Dendritic cell treated with granulocyte-macrophage colony-stimulating factor and Interleukin-4, amounts not matched to agents 40 ng/mL and 50 ng/mL, for 4 days (primary cell): ENCODE measurements around the gene CAB39L.

ENCODE experiments used
- H3K27ac Mint-ChIP-seq: one replicate; pipeline ENCODE4 v1.8.0; 2022; ENCODE audit warnings: mild to moderate bottlenecking, mixed read lengths
- H3K27me3 Mint-ChIP-seq: one replicate; pipeline ENCODE4 v1.8.0; 2022; ENCODE audit warnings: mild to moderate bottlenecking, mixed read lengths
- H3K36me3 Mint-ChIP-seq: one replicate; pipeline ENCODE4 v1.8.0; 2022; ENCODE audit warnings: low read depth, mixed read lengths
- H3K4me1 Mint-ChIP-seq: one replicate; pipeline ENCODE4 v1.8.0; 2022; ENCODE audit warnings: low read depth, mixed read lengths
- H3K4me3 Mint-ChIP-seq: one replicate; pipeline ENCODE4 v1.8.0; 2022; ENCODE audit warnings: mild to moderate bottlenecking, moderate library complexity, mixed read lengths
- H3K9me3 Mint-ChIP-seq: one replicate; pipeline ENCODE4 v1.8.0; 2022; ENCODE audit warnings: mixed read lengths
- intact Hi-C: fragments of 100-400 bp; cut with micrococcal nuclease; formaldehyde crosslinking; loops from one replicate; pipeline ENCODE4 v1.15.0; 2022

The CAB39L gene

GRCh38 chr13:49452725-49453457, 9.0 kb upstream of the CAB39L start:
- Mint-ChIP-seq H3K27ac (no peak overlapping the region), H3K9me3 (no peaks in the 10 kb centered on the region), H3K27me3 (no peaks in the 10 kb centered on the region), H3K4me1 (peaks cover 19% of the 10 kb centered on the region), H3K4me3 (no peak overlapping the region), H3K36me3 (peaks cover 48% of the 10 kb centered on the region)
- intact Hi-C loops: no loop called here

- no peak overlapping the region for H3K4me3 Mint-ChIP-seq
- H3K36me3 Mint-ChIP-seq: peaks cover 60% of the 10 kb centered on the region
- H3K9me3 Mint-ChIP-seq: no peaks in the 10 kb centered on the region
- H3K27me3 Mint-ChIP-seq: no peaks in the 10 kb centered on the region
- H3K27ac Mint-ChIP-seq: no peak overlapping the region
- peaks cover 33% of the 10 kb centered on the region for H3K4me1 Mint-ChIP-seq
- intact Hi-C loops: no loop called here
Measured at GRCh38 chr13:49450105-49450819, 6.4 kb upstream of the CAB39L start.

- H3K9me3 Mint-ChIP-seq: no peaks in the 10 kb centered on the region
- no peak overlapping the region for H3K4me3 Mint-ChIP-seq
- no peaks in the 10 kb centered on the region for H3K27me3 Mint-ChIP-seq
- H3K27ac Mint-ChIP-seq: no peak overlapping the region
- H3K4me1 Mint-ChIP-seq: peaks cover 38% of the 10 kb centered on the region
- intact Hi-C loops: no loop called here
- peaks cover 59% of the 10 kb centered on the region for H3K36me3 Mint-ChIP-seq
Measured at GRCh38 chr13:49448753-49449152, 4.9 kb upstream of the CAB39L start.

- Mint-ChIP-seq H3K36me3 (peaks cover 43% of the 10 kb centered on the region), H3K27ac (no peak overlapping the region), H3K9me3 (no peaks in the 10 kb centered on the region), H3K4me1 (peaks cover 38% of the 10 kb centered on the region), H3K27me3 (no peaks in the 10 kb centered on the region), H3K4me3 (peak overlapping the region; percentile 42)
- intact Hi-C loops: no loop called here
Measured at GRCh38 chr13:49446473-49446872, 2.6 kb upstream of the CAB39L start.

- Mint-ChIP-seq H3K4me1 (peaks cover 32% of the 10 kb centered on the region), H3K27me3 (no peaks in the 10 kb centered on the region), H3K9me3 (no peaks in the 10 kb centered on the region), H3K4me3 (peak overlapping the region; percentile 91), H3K36me3 (peaks cover 38% of the 10 kb centered on the region), H3K27ac (peak overlapping the region; percentile 94)
- intact Hi-C loops: loop anchor here (2.0 kb wide), 1 partner anchor 50 kb away; the partner anchor contains the start of gene PHF11
Measured at GRCh38 chr13:49444524-49445395, 896 bp upstream of the CAB39L start.

- Mint-ChIP-seq H3K4me3 (peak overlapping the region; percentile 91), H3K9me3 (no peaks in the 10 kb centered on the region), H3K27ac (peak overlapping the region; percentile 94), H3K27me3 (no peaks in the 10 kb centered on the region), H3K36me3 (peaks cover 24% of the 10 kb centered on the region), H3K4me1 (peaks cover 21% of the 10 kb centered on the region)
- intact Hi-C loops: no loop called here
Measured at GRCh38 chr13:49443357-49443703, 534 bp downstream of the CAB39L start.

GRCh38 chr13:49441846-49442245, 2.0 kb downstream of the CAB39L start:
- peaks cover 22% of the 10 kb centered on the region for H3K4me1 Mint-ChIP-seq
- H3K27me3 Mint-ChIP-seq: no peaks in the 10 kb centered on the region
- no peak overlapping the region for H3K4me3 Mint-ChIP-seq
- intact Hi-C loops: no loop called here
- H3K9me3 Mint-ChIP-seq: no peaks in the 10 kb centered on the region
- H3K36me3 Mint-ChIP-seq: peaks cover 24% of the 10 kb centered on the region
- no peak overlapping the region for H3K27ac Mint-ChIP-seq

- Mint-ChIP-seq H3K4me3 (no peak overlapping the region), H3K36me3 (peaks cover 20% of the 10 kb centered on the region), H3K4me1 (peaks cover 22% of the 10 kb centered on the region), H3K27me3 (no peaks in the 10 kb centered on the region), H3K27ac (no peak overlapping the region), H3K9me3 (no peaks in the 10 kb centered on the region)
- intact Hi-C loops: no loop called here
Measured at GRCh38 chr13:49441312-49441711, 2.6 kb downstream of the CAB39L start.

GRCh38 chr13:49439609-49440008, 4.3 kb downstream of the CAB39L start:
- Mint-ChIP-seq H3K4me1 (peaks cover 13% of the 10 kb centered on the region), H3K27ac (no peak overlapping the region), H3K36me3 (peaks cover 10% of the 10 kb centered on the region), H3K9me3 (no peaks in the 10 kb centered on the region), H3K4me3 (no peak overlapping the region), H3K27me3 (no peaks in the 10 kb centered on the region)
- intact Hi-C loops: no loop called here

- H3K9me3 Mint-ChIP-seq: no peaks in the 10 kb centered on the region
Measured at GRCh38 chr13:49437705-49438104, 6.2 kb downstream of the CAB39L start.

GRCh38 chr13:49436890-49437289, 7.0 kb downstream of the CAB39L start:
- Mint-ChIP-seq H3K4me1 (peaks cover 12% of the 10 kb centered on the region), H3K27me3 (no peaks in the 10 kb centered on the region), H3K9me3 (no peaks in the 10 kb centered on the region), H3K36me3 (peaks cover 12% of the 10 kb centered on the region), H3K4me3 (no peak overlapping the region), H3K27ac (peak overlapping the region; percentile 43)
- intact Hi-C loops: loop anchor here (1.0 kb wide), 1 partner anchor 136 kb away; no protein-coding TSS in a partner anchor

More at GRCh38 chr13:49437705-49438104, 6.2 kb downstream of the CAB39L start:
- Mint-ChIP-seq H3K36me3 (peaks cover 7% of the 10 kb centered on the region), H3K27ac (peak overlapping the region; percentile 43), H3K4me1 (peaks cover 12% of the 10 kb centered on the region), H3K4me3 (no peak overlapping the region), H3K27me3 (no peaks in the 10 kb centered on the region)
- intact Hi-C loops: loop anchor here (1.0 kb wide), 1 partner anchor 136 kb away; no protein-coding TSS in a partner anchor

GRCh38 chr13:49435992-49436391, 7.9 kb downstream of the CAB39L start:
- peaks cover 12% of the 10 kb centered on the region for H3K4me1 Mint-ChIP-seq
- H3K27me3 Mint-ChIP-seq: no peaks in the 10 kb centered on the region
- H3K4me3 Mint-ChIP-seq: no peak overlapping the region
- H3K27ac Mint-ChIP-seq: no peak overlapping the region
- H3K9me3 Mint-ChIP-seq: no peaks in the 10 kb centered on the region
- intact Hi-C loops: no loop called here
- peaks cover 12% of the 10 kb centered on the region for H3K36me3 Mint-ChIP-seq

- no peak overlapping the region for H3K27ac Mint-ChIP-seq
- intact Hi-C loops: no loop called here
- no peak overlapping the region for H3K4me3 Mint-ChIP-seq
- H3K36me3 Mint-ChIP-seq: peaks cover 12% of the 10 kb centered on the region
- H3K4me1 Mint-ChIP-seq: peaks cover 9% of the 10 kb centered on the region
- no peaks in the 10 kb centered on the region for H3K27me3 Mint-ChIP-seq
- no peaks in the 10 kb centered on the region for H3K9me3 Mint-ChIP-seq
Measured at GRCh38 chr13:49429121-49429520, 14.7 kb downstream of the CAB39L start.
